Calu3 (cell line): ENCODE data around the gene TMC8. TPM values are rescaled to one million over a fixed set of nuclear protein-coding genes. Genes with fewer than 3 reads are reported as not detected.

Source experiments
- BruUV-seq: library from RNA; stranded (reverse); fragments of 400-500 nt; replicated peaks from 2 replicates; lab custom pipeline; 2021; lab: Mats Ljungman, UMichigan
- CTCF ChIA-PET: fragments of 300-600 bp; sonication (Branson Sonifier 250); formaldehyde crosslinking; loops from one replicate; lab custom pipeline; 2022; ENCODE audit warnings: antibody characterized with exemption; lab: Charles Lee
- DNase-seq: peaks from one replicate; pipeline ENCODE4 v3.0.0; 2022
- H3K27ac Mint-ChIP-seq: one replicate; pipeline ENCODE4 v1.8.0; 2022; ENCODE audit warnings: mixed read lengths; ENCODE audit not compliant: unreplicated experiment
- H3K27me3 Mint-ChIP-seq: one replicate; pipeline ENCODE4 v1.8.0; 2022; ENCODE audit warnings: mixed read lengths; ENCODE audit not compliant: unreplicated experiment
- H3K36me3 Mint-ChIP-seq: one replicate; pipeline ENCODE4 v1.8.0; 2022; ENCODE audit warnings: mild to moderate bottlenecking, moderate library complexity, mixed read lengths; ENCODE audit not compliant: insufficient read depth, unreplicated experiment
- H3K4me1 Mint-ChIP-seq: one replicate; pipeline ENCODE4 v1.8.0; 2022; ENCODE audit warnings: mild to moderate bottlenecking, low read depth, mixed read lengths; ENCODE audit not compliant: unreplicated experiment
- H3K4me3 Mint-ChIP-seq: one replicate; pipeline ENCODE4 v1.8.0; 2022; ENCODE audit warnings: mild to moderate bottlenecking, low read depth, moderate library complexity, mixed read lengths; ENCODE audit not compliant: unreplicated experiment
- H3K9me3 Mint-ChIP-seq: one replicate; pipeline ENCODE4 v1.8.0; 2022; ENCODE audit warnings: low read depth, mixed read lengths; ENCODE audit not compliant: unreplicated experiment
- CTCF ChIP-seq: fragments of 200-600 bp; IDR thresholded peaks from one replicate; pipeline ENCODE4 v1.8.0; 2022; ENCODE audit warnings: antibody characterized with exemption; ENCODE audit not compliant: unreplicated experiment
- intact Hi-C: fragments of 100-400 bp; cut with micrococcal nuclease; formaldehyde crosslinking; loops from one replicate; pipeline ENCODE4 v1.10.0; 2022; ENCODE audit not compliant: unreplicated experiment
- total RNA-seq: library from RNA; stranded (reverse); gene quantifications from 2 replicates; pipeline ENCODE4 v1.2.3, GENCODE V29; 2022

The TMC8 gene
- total RNA-seq, 1 experiment from 2014 or later = 1.1 TPM

DNA sequence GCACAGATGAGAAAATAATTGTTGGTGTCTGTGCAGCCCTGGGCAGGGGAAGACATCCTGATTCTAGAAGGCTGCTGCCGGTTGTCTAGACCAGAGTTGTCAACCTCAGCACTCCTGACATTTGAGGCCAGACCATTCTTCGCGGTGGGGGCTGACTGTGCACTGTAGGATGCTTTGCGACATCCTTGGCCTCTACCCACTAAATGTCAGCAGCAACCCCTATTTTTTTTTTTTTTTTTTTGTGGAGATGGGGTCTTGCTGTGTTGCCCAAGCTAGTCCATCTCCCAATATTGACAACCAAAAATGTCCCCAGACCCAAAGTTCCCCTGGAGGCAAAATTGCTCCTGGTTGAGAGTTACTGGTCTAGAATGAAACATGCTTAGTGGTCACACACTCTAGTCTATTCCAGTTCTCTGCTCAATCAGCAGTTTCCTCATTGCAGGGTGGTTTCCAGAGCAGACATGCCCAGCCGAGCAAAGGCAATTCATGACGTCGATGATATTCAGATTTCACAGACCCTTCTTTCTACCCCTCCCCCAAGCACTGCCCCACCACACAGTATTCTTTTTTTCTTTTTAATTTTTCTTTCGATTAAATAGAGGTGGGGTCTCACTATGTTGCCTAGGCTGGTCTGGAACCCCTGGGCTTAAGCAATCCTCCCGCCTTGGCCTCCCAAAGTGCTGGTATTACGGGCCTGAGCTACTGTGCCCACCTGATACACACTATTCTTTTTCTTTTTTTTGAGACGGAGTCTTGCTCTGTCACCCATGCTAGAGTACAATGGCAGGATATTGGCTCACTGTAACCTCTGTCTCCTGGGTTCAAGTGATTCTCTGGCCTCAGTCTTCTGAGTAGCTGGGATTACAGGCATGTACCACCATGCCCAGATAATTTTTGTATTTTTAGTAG, 24.6 kb downstream of the TMC8 start:
- H3K4me3 Mint-ChIP-seq = no peak overlapping the region
- peaks cover 17% of the 10 kb centered on the region for H3K4me1 Mint-ChIP-seq
- H3K27me3 Mint-ChIP-seq = no peaks in the 10 kb centered on the region
- H3K27ac Mint-ChIP-seq = no peak overlapping the region
- intact Hi-C loops = no loop called here
- H3K9me3 Mint-ChIP-seq = no peaks in the 10 kb centered on the region
- no peaks in the 10 kb centered on the region for H3K36me3 Mint-ChIP-seq
- DNase-seq = no peak
- TF ChIP-seq CTCF = no peak
- CTCF ChIA-PET = interaction anchor here (0.7 kb wide), 1 partner anchor 14 kb away, joined by 10 read pairs; no protein-coding TSS in a partner anchor
- BruUV-seq = no TSS peak

DNA sequence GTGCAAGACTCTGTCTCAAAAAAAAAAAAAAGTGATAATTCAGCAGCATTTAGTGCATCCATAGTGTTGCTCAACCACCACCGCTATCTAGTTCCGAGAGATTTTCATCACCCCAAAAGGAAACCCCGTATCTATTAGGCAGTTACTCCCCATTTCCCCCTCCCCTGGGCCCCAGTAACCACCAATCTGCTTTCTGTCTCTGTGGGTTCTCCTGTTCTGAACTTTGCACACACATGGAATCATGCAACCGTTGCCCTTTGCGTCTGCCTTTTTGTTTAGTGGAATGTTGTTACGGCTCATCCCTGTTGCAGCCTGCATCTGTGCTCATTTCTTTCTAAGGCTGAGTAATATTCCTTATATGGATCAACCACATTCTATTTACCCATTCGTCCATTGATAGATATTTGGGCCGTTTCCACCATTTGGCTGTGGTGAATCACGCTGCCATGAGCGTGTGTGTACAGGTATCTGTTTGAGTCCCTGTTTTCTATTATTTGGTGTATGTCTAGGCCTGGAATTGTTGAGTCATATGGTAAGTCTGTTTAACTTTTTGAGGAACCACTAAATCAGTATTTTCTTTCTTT, 29.1 kb downstream of the TMC8 start:
- Mint-ChIP-seq H3K4me3 (no peak overlapping the region), H3K36me3 (peaks cover 15% of the 10 kb centered on the region), H3K9me3 (no peaks in the 10 kb centered on the region), H3K4me1 (no peaks in the 10 kb centered on the region), H3K27me3 (no peaks in the 10 kb centered on the region), H3K27ac (no peak overlapping the region)
- no peak for DNase-seq
- CTCF ChIA-PET = no interaction called here
- BruUV-seq = no TSS peak
- intact Hi-C loops = no loop called here
- no peak for TF ChIP-seq CTCF

- DNase-seq = no peak
- no peaks in the 10 kb centered on the region for H3K9me3 Mint-ChIP-seq
- H3K36me3 Mint-ChIP-seq = peaks cover 25% of the 10 kb centered on the region
- no peak overlapping the region for H3K27ac Mint-ChIP-seq
- BruUV-seq = no TSS peak
- no peaks in the 10 kb centered on the region for H3K4me1 Mint-ChIP-seq
- CTCF ChIA-PET = interaction anchor here (0.5 kb wide), 1 partner anchor 18 kb away, joined by 3 read pairs; no protein-coding TSS in a partner anchor
- TF ChIP-seq CTCF = no peak
- H3K4me3 Mint-ChIP-seq = no peak overlapping the region
- intact Hi-C loops = no loop called here
- no peaks in the 10 kb centered on the region for H3K27me3 Mint-ChIP-seq
Measured at GRCh38 chr17:78163881-78164747, 33.5 kb downstream of the TMC8 start.
